ENCODE measurements around the gene LRP1-AS. TPM values are rescaled to one million over a fixed set of nuclear protein-coding genes. Genes with fewer than 3 reads are reported as not detected.

The LRP1-AS gene
- total RNA-seq, 1 experiment from 2014 or later, result not detected

DNA sequence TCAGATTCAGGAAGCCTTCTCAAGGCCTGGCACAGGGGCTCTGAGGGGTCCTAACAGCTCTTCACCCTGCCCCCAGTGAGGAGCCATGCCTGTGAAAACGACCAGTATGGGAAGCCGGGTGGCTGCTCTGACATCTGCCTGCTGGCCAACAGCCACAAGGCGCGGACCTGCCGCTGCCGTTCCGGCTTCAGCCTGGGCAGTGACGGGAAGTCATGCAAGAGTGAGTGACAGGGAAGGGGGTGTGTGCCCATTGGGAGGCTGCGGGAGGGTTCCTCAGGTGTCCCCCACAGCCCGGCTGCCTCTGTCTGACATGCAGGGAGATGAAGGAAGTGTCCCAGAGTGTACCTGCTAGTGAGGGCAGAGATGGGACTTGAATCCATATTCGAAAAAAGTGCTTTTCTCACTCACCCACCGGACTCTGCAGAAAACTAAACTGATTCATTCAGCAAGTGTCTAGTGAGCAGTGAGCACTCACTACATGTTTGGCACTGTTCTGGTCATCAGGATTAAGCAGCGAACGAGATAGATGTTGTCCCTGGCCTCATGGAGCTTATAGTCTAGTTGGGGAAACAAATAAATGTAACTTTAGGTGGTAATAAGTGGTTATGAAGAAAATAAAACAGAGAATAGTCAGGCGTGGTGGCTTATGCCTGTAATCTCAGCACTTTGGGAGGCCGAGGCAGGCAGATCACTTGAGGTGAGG is 9.4 kb upstream of the LRP1-AS start:
- CTCF ChIA-PET, result no interaction called here
- Histone ChIP-seq H3K9me3 (ENCODE audit: control insufficient read depth, insufficient read depth, low read depth, low read length) (no peaks in the 10 kb centered on the region), H3K36me3 (ENCODE audit: control insufficient read depth, insufficient read depth, low read length) (no peaks in the 10 kb centered on the region), H3K4me3 (ENCODE audit: low read depth in 2 of 2, low read length in 2 of 2) (no peak overlapping the region), H3K27ac (ENCODE audit: low read length) (no peak overlapping the region), H3K4me1 (ENCODE audit: control insufficient read depth, insufficient read depth, low read length) (no peaks in the 10 kb centered on the region), H3K27me3 (ENCODE audit: control insufficient read depth, insufficient read depth, low read length) (no peaks in the 10 kb centered on the region)
- no peak for ATAC-seq
- intact Hi-C loops (cut with micrococcal nuclease; ENCODE audit: unreplicated experiment) (no loop called here), in situ Hi-C loops (cut with HindIII; ENCODE audit: low pct_unique_long_range_greater_than_20kb, low sequenced_read_pairs) (no loop called here)
- DNase-seq (ENCODE audit: low read depth, low spot score), result no peak
- TF ChIP-seq POLR2AphosphoS5 (IDR thresholded peaks at IDR 0.05; ENCODE audit: low read depth, low read length) (no peak), SIN3A (IDR thresholded peaks at IDR 0.05; ENCODE audit: borderline replicate concordance, insufficient read depth, low read depth, low read length) (no peak), TCF7L2 (IDR thresholded peaks at IDR 0.05; ENCODE audit: low read depth, low read length) (no peak)
- TF ChIP-seq, protein P1, sequence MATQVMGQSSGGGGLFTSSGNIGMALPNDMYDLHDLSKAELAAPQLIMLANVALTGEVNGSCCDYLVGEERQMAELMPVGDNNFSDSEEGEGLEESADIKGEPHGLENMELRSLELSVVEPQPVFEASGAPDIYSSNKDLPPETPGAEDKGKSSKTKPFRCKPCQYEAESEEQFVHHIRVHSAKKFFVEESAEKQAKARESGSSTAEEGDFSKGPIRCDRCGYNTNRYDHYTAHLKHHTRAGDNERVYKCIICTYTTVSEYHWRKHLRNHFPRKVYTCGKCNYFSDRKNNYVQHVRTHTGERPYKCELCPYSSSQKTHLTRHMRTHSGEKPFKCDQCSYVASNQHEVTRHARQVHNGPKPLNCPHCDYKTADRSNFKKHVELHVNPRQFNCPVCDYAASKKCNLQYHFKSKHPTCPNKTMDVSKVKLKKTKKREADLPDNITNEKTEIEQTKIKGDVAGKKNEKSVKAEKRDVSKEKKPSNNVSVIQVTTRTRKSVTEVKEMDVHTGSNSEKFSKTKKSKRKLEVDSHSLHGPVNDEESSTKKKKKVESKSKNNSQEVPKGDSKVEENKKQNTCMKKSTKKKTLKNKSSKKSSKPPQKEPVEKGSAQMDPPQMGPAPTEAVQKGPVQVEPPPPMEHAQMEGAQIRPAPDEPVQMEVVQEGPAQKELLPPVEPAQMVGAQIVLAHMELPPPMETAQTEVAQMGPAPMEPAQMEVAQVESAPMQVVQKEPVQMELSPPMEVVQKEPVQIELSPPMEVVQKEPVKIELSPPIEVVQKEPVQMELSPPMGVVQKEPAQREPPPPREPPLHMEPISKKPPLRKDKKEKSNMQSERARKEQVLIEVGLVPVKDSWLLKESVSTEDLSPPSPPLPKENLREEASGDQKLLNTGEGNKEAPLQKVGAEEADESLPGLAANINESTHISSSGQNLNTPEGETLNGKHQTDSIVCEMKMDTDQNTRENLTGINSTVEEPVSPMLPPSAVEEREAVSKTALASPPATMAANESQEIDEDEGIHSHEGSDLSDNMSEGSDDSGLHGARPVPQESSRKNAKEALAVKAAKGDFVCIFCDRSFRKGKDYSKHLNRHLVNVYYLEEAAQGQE (IDR thresholded peaks at IDR 0.05; ENCODE audit: insufficient read depth in 1 of 2, low read depth in 2 of 2, low read length in 1 of 2), result no peak
- TF ChIP-seq, protein P2, sequence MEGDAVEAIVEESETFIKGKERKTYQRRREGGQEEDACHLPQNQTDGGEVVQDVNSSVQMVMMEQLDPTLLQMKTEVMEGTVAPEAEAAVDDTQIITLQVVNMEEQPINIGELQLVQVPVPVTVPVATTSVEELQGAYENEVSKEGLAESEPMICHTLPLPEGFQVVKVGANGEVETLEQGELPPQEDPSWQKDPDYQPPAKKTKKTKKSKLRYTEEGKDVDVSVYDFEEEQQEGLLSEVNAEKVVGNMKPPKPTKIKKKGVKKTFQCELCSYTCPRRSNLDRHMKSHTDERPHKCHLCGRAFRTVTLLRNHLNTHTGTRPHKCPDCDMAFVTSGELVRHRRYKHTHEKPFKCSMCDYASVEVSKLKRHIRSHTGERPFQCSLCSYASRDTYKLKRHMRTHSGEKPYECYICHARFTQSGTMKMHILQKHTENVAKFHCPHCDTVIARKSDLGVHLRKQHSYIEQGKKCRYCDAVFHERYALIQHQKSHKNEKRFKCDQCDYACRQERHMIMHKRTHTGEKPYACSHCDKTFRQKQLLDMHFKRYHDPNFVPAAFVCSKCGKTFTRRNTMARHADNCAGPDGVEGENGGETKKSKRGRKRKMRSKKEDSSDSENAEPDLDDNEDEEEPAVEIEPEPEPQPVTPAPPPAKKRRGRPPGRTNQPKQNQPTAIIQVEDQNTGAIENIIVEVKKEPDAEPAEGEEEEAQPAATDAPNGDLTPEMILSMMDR (IDR thresholded peaks at IDR 0.05), result no peak
- POLR2A ChIA-PET, result no interaction called here
- no TSS peak for BruUV-seq (replicated peaks)

DNA sequence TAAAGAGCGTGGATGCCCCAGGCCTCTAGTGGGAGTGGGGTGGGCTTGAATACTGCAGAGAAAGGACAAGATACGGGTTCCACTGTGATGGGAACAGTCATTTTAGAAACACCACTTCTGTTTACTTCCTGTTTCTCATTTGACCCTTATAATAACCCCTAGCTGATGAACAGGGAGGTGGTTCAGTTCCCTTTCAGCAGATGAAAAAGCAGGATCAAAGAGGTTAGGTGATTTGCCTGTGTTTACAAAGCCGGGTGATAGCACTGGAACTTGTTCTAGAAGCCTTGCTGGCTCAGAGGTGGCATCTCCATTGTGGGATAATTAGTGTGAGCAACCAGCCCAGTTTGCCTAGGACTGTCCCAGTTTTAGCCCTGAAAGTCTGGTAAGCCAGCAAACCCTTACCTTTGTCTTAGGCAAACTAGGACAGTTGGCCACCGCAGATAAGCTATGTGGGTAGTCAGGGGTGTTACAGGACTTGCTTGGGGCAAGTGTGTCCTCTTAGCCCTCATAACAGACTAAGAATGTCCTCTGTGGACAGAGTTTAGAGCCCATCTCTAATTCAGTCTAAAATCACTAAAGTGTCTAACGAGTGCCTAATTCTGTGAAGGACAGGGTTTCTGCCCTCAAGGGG is 7.5 kb upstream of the LRP1-AS start:
- ChIA-PET CTCF (no interaction called here), POLR2A (no interaction called here)
- TF ChIP-seq POLR2AphosphoS5 (IDR thresholded peaks at IDR 0.05; ENCODE audit: low read depth, low read length), result no peak
- no peaks in the 10 kb centered on the region for H3K4me1 ChIP-seq (ENCODE audit: control insufficient read depth, insufficient read depth, low read length)
- in situ Hi-C loops (cut with HindIII; ENCODE audit: low pct_unique_long_range_greater_than_20kb, low sequenced_read_pairs) (no loop called here), intact Hi-C loops (cut with micrococcal nuclease; ENCODE audit: unreplicated experiment) (no loop called here)
- no peaks in the 10 kb centered on the region for H3K36me3 ChIP-seq (ENCODE audit: control insufficient read depth, insufficient read depth, low read length)
- H3K27ac ChIP-seq (ENCODE audit: low read length), result no peak overlapping the region
- ATAC-seq (no peak), DNase-seq (ENCODE audit: low read depth, low spot score) (no peak)
- no peaks in the 10 kb centered on the region for H3K27me3 ChIP-seq (ENCODE audit: control insufficient read depth, insufficient read depth, low read length)
- no peak overlapping the region for H3K4me3 ChIP-seq (ENCODE audit: low read depth in 2 of 2, low read length in 2 of 2)
- no TSS peak for BruUV-seq (replicated peaks)
- H3K9me3 ChIP-seq (ENCODE audit: control insufficient read depth, insufficient read depth, low read depth, low read length), result no peaks in the 10 kb centered on the region

DNA sequence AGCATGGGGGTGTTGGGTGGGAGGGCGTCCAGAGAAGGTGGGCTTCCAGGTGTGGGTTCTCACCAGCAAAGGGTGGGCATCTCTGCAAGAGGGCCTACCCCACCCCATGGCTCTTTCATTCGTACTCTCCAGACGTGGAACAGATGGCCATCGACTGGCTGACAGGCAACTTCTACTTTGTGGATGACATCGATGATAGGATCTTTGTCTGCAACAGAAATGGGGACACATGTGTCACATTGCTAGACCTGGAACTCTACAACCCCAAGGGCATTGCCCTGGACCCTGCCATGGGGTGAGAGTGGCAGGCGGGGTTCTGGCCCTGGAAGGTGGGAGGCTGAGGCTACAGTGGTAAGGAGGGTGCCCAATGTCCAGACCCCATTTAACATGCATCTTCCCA is 6.7 kb upstream of the LRP1-AS start:
- no peak for ATAC-seq
- no TSS peak for BruUV-seq (replicated peaks)
- no peak for DNase-seq (ENCODE audit: low read depth, low spot score)

More for the DNA sequence above, 6.7 kb upstream of the LRP1-AS start:
- H3K9me3 ChIP-seq (ENCODE audit: control insufficient read depth, insufficient read depth, low read depth, low read length), result no peaks in the 10 kb centered on the region
- H3K27me3 ChIP-seq (ENCODE audit: control insufficient read depth, insufficient read depth, low read length), result no peaks in the 10 kb centered on the region
- ChIA-PET CTCF (no interaction called here), POLR2A (interaction anchor here (0.6 kb wide), 1 partner anchor 36 kb away, joined by 3 read pairs; no protein-coding TSS in a partner anchor)
- H3K4me3 ChIP-seq (ENCODE audit: low read depth in 2 of 2, low read length in 2 of 2), result no peak overlapping the region
- no peaks in the 10 kb centered on the region for H3K4me1 ChIP-seq (ENCODE audit: control insufficient read depth, insufficient read depth, low read length)
- H3K27ac ChIP-seq (ENCODE audit: low read length), result no peak overlapping the region
- in situ Hi-C loops (cut with HindIII; ENCODE audit: low pct_unique_long_range_greater_than_20kb, low sequenced_read_pairs) (no loop called here), intact Hi-C loops (cut with micrococcal nuclease; ENCODE audit: unreplicated experiment) (no loop called here)
- no peak for TF ChIP-seq POLR2AphosphoS5 (IDR thresholded peaks at IDR 0.05; ENCODE audit: low read depth, low read length)
- TF ChIP-seq, protein P2 (IDR thresholded peaks at IDR 0.05), result no peak
- TF ChIP-seq, protein P1 (IDR thresholded peaks at IDR 0.05; ENCODE audit: insufficient read depth in 1 of 2, low read depth in 2 of 2, low read length in 1 of 2), result no peak
- TF ChIP-seq TCF7L2 (IDR thresholded peaks at IDR 0.05; ENCODE audit: low read depth, low read length), result no peak
- TF ChIP-seq SIN3A (IDR thresholded peaks at IDR 0.05; ENCODE audit: borderline replicate concordance, insufficient read depth, low read depth, low read length), result no peak
- H3K36me3 ChIP-seq (ENCODE audit: control insufficient read depth, insufficient read depth, low read length), result no peaks in the 10 kb centered on the region
